ENCODE results near the gene DTNB. TPM values are rescaled to one million over a fixed set of nuclear protein-coding genes. Genes with fewer than 3 reads are reported as not detected.

The DTNB gene
- total and polyA plus RNA-seq, 2 donors (not counting 1 experiment from before 2014, with no cell fraction given) = 25.7 to 37.3 TPM

DNA sequence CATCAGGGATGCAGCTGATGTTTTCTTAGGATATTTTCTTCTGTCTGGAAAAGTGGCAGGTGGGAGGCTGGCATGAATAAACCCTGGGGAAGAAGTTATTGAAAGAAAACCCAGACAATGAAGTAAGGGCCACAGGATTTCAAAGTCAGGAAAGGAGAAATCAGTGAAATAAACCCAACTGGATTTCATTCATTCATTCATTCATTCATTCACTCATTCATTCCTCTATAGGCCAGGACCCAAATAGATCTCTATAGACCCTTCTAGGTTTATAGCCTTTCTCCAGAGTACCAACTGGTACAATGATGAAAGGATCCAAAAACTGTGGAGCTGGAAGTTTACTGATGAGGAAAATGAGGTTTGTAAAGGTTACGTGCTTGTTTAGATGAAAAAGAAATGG is 264.3 kb downstream of the DTNB start:
- no peak overlapping the region for H3K27ac ChIP-seq (ENCODE audit: low read length in 2 of 2)
- Mint-ChIP-seq H3K27me3 (no peaks in the 10 kb centered on the region), H3K27ac (peak overlapping the region; percentile 20), H3K9me3 (ENCODE audit: insufficient read depth) (no peaks in the 10 kb centered on the region), H3K4me1 (peaks cover 64% of the 10 kb centered on the region), H3K4me3 (peak overlapping the region; percentile 14)
- no peak overlapping the region for H3K9ac ChIP-seq (ENCODE audit: low read length)
- ChIA-PET POLR2A (interaction anchor here (0.7 to 2.0 kb wide), 4 partner anchors 7 to 66 kb away, joined by 6 to 11 read pairs (median 8); no protein-coding TSS in a partner anchor), CTCF (interaction anchor here (0.7 to 2.7 kb wide), 5 partner anchors 23 to 101 kb away, joined by 3 to 7 read pairs (median 4); no protein-coding TSS in a partner anchor)
- H3K79me2 ChIP-seq (ENCODE audit: control insufficient read depth, insufficient read depth, low read length) = peaks cover 14% of the 10 kb centered on the region
- no peak overlapping the region for H3K4me3 ChIP-seq (ENCODE audit: control extremely low read depth in 1 of 5, extremely low read depth in 1 of 5, insufficient read depth in 1 of 5, low read depth in 2 of 5, low read length in 4 of 5)
- peaks cover 0 to 4% (median 0%) of the 10 kb centered on the region in 3 donors for H3K9me3 ChIP-seq (ENCODE audit: control extremely low read depth in 1 of 3, control insufficient read depth in 2 of 3, insufficient read depth in 1 of 3, low read length in 2 of 3)
- no peaks in the 10 kb centered on the region for H4K20me1 ChIP-seq (ENCODE audit: control insufficient read depth, insufficient read depth, low read length, poor library complexity, severe bottlenecking)
- peak overlapping the region; percentile 63 for H3K4me2 ChIP-seq (replicated peaks; ENCODE audit: low read depth, low read length, poor library complexity, severe bottlenecking)
- no peaks in the 10 kb centered on the region for H3K36me3 ChIP-seq (replicated peaks in 1 of 2; ENCODE audit: control extremely low read depth in 1 of 2, control insufficient read depth in 1 of 2, extremely low read depth in 1 of 2, insufficient read depth in 2 of 2, low read length in 1 of 2)
- intact Hi-C loops (cut with micrococcal nuclease) = no loop called here
- H2AFZ ChIP-seq (ENCODE audit: insufficient read depth, low read depth, low read length, poor library complexity, severe bottlenecking) = no peak overlapping the region
- H3K27me3 ChIP-seq (replicated peaks in 1 of 4; ENCODE audit: control extremely low read depth in 1 of 4, control insufficient read depth in 3 of 4, insufficient read depth in 4 of 4, low read length in 3 of 4) = no peaks in the 10 kb centered on the region
- whole genome bisulfite sequencing (ENCODE audit: insufficient coverage) = 100% methylated on average over 1 of the region's 1 CpG
- DNase-seq (no peak), ATAC-seq (ENCODE audit: low read depth) (no peak)
- peaks cover 55 to 65% of the 10 kb centered on the region in 2 donors for H3K4me1 ChIP-seq (ENCODE audit: control insufficient read depth in 2 of 2, insufficient read depth in 2 of 2, low read length in 2 of 2)
- TF ChIP-seq EZH2 (IDR thresholded peaks at IDR 0.05; ENCODE audit: borderline replicate concordance, insufficient read depth, low read depth, low read length, poor library complexity, severe bottlenecking) = no peak
- TF ChIP-seq, protein P1, sequence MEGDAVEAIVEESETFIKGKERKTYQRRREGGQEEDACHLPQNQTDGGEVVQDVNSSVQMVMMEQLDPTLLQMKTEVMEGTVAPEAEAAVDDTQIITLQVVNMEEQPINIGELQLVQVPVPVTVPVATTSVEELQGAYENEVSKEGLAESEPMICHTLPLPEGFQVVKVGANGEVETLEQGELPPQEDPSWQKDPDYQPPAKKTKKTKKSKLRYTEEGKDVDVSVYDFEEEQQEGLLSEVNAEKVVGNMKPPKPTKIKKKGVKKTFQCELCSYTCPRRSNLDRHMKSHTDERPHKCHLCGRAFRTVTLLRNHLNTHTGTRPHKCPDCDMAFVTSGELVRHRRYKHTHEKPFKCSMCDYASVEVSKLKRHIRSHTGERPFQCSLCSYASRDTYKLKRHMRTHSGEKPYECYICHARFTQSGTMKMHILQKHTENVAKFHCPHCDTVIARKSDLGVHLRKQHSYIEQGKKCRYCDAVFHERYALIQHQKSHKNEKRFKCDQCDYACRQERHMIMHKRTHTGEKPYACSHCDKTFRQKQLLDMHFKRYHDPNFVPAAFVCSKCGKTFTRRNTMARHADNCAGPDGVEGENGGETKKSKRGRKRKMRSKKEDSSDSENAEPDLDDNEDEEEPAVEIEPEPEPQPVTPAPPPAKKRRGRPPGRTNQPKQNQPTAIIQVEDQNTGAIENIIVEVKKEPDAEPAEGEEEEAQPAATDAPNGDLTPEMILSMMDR (IDR thresholded peaks at IDR 0.05) = no peak

DNA sequence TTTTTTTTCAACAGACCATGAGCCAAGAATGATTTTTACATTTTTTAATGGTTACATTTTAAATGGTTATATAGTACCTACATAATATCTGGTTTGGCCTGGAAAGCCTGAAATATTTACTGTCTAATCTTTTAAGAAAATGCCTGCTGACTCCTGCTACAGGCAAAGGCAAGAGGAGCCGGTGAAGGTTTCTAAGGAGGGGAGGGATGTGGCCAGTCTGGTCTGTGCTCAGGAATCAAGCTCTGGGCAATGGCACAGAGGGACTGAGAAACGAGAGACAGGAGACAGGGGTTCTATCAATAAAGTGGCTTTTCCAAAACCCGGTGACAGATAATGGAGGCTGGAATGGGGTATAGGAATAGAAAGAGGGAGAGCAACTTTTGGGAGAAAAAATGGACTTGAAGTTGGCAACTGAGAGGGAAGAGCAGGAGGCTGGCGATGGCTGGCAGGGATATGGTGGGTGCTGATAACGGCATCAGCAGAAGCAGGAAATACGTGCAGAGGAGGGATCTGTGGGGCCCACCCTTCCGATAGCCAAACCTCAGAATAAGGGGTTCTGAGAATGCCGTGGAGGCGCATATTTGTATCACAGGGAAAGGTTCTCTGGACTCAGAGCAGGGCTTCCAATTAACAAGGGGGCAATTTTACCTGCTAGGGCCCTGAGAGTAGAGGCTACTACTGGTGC is 267.6 kb downstream of the DTNB start:
- TF ChIP-seq, protein P1 (IDR thresholded peaks at IDR 0.05) = no peak
- no peak for TF ChIP-seq EZH2 (IDR thresholded peaks at IDR 0.05; ENCODE audit: borderline replicate concordance, insufficient read depth, low read depth, low read length, poor library complexity, severe bottlenecking)
- Mint-ChIP-seq H3K27ac (peak overlapping the region; percentile 18), H3K4me1 (peaks cover 79% of the 10 kb centered on the region), H3K27me3 (no peaks in the 10 kb centered on the region), H3K9me3 (ENCODE audit: insufficient read depth) (no peaks in the 10 kb centered on the region), H3K4me3 (no peak overlapping the region)
- Histone ChIP-seq H3K9ac (ENCODE audit: low read length) (no peak overlapping the region), H3K4me2 (replicated peaks; ENCODE audit: low read depth, low read length, poor library complexity, severe bottlenecking) (no peak overlapping the region), H3K9me3 (ENCODE audit: control extremely low read depth in 1 of 3, control insufficient read depth in 2 of 3, insufficient read depth in 1 of 3, low read length in 2 of 3) (peaks cover 0 to 8% (median 0%) of the 10 kb centered on the region in 3 donors), H3K4me1 (ENCODE audit: control insufficient read depth in 2 of 2, insufficient read depth in 2 of 2, low read length in 2 of 2) (peaks cover 74 to 83% of the 10 kb centered on the region in 2 donors), H4K20me1 (ENCODE audit: control insufficient read depth, insufficient read depth, low read length, poor library complexity, severe bottlenecking) (no peaks in the 10 kb centered on the region), H3K36me3 (replicated peaks in 1 of 2; ENCODE audit: control extremely low read depth in 1 of 2, control insufficient read depth in 1 of 2, extremely low read depth in 1 of 2, insufficient read depth in 2 of 2, low read length in 1 of 2) (no peaks in the 10 kb centered on the region), H3K79me2 (ENCODE audit: control insufficient read depth, insufficient read depth, low read length) (peaks cover 14% of the 10 kb centered on the region), H2AFZ (ENCODE audit: insufficient read depth, low read depth, low read length, poor library complexity, severe bottlenecking) (no peak overlapping the region), H3K4me3 (ENCODE audit: control extremely low read depth in 1 of 5, extremely low read depth in 1 of 5, insufficient read depth in 1 of 5, low read depth in 2 of 5, low read length in 4 of 5) (no peak overlapping the region), H3K27me3 (replicated peaks in 1 of 4; ENCODE audit: control extremely low read depth in 1 of 4, control insufficient read depth in 3 of 4, insufficient read depth in 4 of 4, low read length in 3 of 4) (no peaks in the 10 kb centered on the region), H3K27ac (ENCODE audit: low read length in 2 of 2) (no peak overlapping the region)
- intact Hi-C loops (cut with micrococcal nuclease) = no loop called here
- WGBS (ENCODE audit: insufficient coverage) = 74% methylated on average over 9 of the region's 9 CpGs
- no peak for ATAC-seq (ENCODE audit: low read depth)
- ChIA-PET CTCF (interaction anchor here (3.2 kb wide), 1 partner anchor 43 kb away, joined by 10 read pairs; no protein-coding TSS in a partner anchor), POLR2A (no interaction called here)
- DNase-seq = no peak

Data from B cell (primary cell).